RWPE1 (cell line): ENCODE measurements around the gene TRAPPC6A.

Experiments
- CTCF ChIA-PET: fragments of 350-600 bp; sonication (Branson Sonifier 250); formaldehyde crosslinking; extraction: SDS; loops from one replicate; lab custom pipeline; 2021; lab: Yijun Ruan, JAX
- POLR2A ChIA-PET: fragments of 400-600 bp; formaldehyde crosslinking; extraction: SDS; loops from one replicate; lab custom pipeline; 2020; ENCODE audit warnings: antibody characterized with exemption; ENCODE audit not compliant: low non-redundant PET; lab: Yijun Ruan, JAX
- DNase-seq: peaks from one replicate; pipeline ENCODE4 v3.0.0; 2012; ENCODE audit warnings: low spot score
- H3K27ac ChIP-seq: fragments of 450-650 bp; 2 replicates; pipeline ENCODE4 v1.5.1; 2017
- TF ChIP-seq, protein P1 (sequence below): fragments of 450-650 bp; conservative IDR thresholded peaks from 2 replicates; pipeline ENCODE4 v1.5.1; 2017; ENCODE audit warnings: low read depth, mild to moderate bottlenecking

TRAPPC6A gene

GRCh38 chr19:45138303-45138751, 39.7 kb downstream of the TRAPPC6A start:
- ChIA-PET POLR2A (no interaction called here), CTCF (no interaction called here)
- H3K27ac ChIP-seq, result peak overlapping the region; percentile 65
- TF ChIP-seq, protein P1, sequence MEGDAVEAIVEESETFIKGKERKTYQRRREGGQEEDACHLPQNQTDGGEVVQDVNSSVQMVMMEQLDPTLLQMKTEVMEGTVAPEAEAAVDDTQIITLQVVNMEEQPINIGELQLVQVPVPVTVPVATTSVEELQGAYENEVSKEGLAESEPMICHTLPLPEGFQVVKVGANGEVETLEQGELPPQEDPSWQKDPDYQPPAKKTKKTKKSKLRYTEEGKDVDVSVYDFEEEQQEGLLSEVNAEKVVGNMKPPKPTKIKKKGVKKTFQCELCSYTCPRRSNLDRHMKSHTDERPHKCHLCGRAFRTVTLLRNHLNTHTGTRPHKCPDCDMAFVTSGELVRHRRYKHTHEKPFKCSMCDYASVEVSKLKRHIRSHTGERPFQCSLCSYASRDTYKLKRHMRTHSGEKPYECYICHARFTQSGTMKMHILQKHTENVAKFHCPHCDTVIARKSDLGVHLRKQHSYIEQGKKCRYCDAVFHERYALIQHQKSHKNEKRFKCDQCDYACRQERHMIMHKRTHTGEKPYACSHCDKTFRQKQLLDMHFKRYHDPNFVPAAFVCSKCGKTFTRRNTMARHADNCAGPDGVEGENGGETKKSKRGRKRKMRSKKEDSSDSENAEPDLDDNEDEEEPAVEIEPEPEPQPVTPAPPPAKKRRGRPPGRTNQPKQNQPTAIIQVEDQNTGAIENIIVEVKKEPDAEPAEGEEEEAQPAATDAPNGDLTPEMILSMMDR, result no peak
- DNase-seq, result no peak

GRCh38 chr19:45137179-45137761, 40.8 kb downstream of the TRAPPC6A start:
- CTCF ChIA-PET, result no interaction called here
- H3K27ac ChIP-seq, result peak overlapping the region; percentile 65
- DNase-seq, result no peak
- TF ChIP-seq, protein P1, result no peak
- POLR2A ChIA-PET, result interaction anchor here (0.7 kb wide), 1 partner anchor 23 kb away, joined by 4 read pairs; no protein-coding TSS in a partner anchor

GRCh38 chr19:45136507-45137178, 41.4 kb downstream of the TRAPPC6A start:
- DNase-seq, result no peak
- ChIA-PET CTCF (interaction anchor here (0.6 to 0.7 kb wide), 2 partner anchors 42 to 44 kb away, joined by 3 to 4 read pairs; no protein-coding TSS in a partner anchor), POLR2A (interaction anchor here (0.6 to 0.7 kb wide), 2 partner anchors 22 to 23 kb away, joined by 4 read pairs; no protein-coding TSS in a partner anchor)
- H3K27ac ChIP-seq, result peak overlapping the region; percentile 65
- TF ChIP-seq, protein P1, result no peak

DNA sequence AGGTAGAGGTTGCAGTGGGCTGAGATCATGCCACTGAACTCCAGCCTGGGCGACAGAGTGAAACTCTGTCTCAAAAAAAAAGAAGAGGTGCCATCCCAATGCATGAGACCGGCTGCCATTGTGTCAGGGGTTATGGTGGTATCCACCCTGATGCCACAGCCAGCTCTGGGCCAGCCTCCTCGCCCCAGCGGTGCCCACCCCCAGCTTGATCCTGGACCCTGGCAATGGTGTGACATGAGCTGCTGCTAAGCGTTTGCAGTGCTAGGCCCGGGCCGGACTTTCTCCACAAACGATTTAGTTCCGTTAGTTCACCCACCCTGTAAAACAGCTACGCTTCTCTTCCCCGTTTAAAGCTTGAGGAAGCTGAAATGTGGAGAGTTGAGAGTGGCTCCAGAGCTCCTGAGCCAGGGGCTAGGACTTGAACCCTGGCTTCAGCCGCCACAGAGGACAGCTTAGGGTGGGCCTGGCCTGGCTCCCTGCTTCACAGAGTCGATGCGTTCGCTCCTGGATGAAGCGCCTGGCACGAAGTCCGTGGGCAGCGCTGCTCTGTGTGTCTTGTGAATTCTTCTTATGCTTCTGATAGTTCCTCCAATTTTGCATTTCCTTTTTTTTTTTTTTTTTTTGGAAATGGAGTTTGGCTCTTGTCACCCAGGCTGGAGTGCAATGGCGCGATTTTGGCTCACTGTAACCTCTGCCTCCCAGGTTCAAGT, 42.7 kb downstream of the TRAPPC6A start:
- ChIA-PET CTCF (interaction anchor here (0.6 to 1.0 kb wide), 2 partner anchors 8 to 9 kb away, joined by 3 to 4 read pairs; no protein-coding TSS in a partner anchor), POLR2A (no interaction called here)
- TF ChIP-seq, protein P1, result no peak
- peak overlapping the region; percentile 19; the same call in 1 of the 2 replicates for H3K27ac ChIP-seq
- DNase-seq, result no peak

DNA sequence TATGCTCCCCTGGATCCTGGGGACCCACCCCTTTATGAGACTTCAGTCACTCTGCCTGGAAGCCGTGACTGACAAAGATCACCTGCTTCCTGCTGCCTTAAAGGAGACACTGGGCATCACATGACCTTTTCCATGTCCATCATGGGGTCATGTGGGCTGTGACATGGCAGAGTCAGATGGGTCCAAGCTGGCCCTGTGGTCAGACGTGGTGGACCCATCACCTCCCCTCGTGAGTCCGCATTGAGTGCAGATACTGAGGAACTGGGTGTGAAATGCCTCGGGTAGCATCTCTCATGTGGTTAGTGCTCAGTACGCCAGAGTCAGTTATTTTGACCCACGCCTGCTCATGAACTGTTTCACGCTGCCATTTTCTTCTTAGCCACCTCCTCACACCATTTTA, 44.4 kb downstream of the TRAPPC6A start:
- TF ChIP-seq, protein P1, result no peak
- CTCF ChIA-PET, result no interaction called here
- H3K27ac ChIP-seq, result peak overlapping the region; percentile 12
- POLR2A ChIA-PET, result no interaction called here
- no peak for DNase-seq
